HEK293T (cell line): ENCODE measurements around the gene CDC37L1.

Experiments used
- CTCF ChIA-PET: fragments of 350-600 bp; formaldehyde crosslinking; extraction: SDS; loops from one replicate; lab custom pipeline; 2021; ENCODE audit warnings: antibody characterized with exemption, inconsistent platforms; lab: Yijun Ruan, JAX
- POLR2A ChIA-PET: fragments of 350-600 bp; formaldehyde crosslinking; extraction: SDS; loops from one replicate; lab custom pipeline; 2020; ENCODE audit warnings: antibody characterized with exemption, inconsistent platforms; lab: Yijun Ruan, JAX
- DNase-seq: peaks from one replicate; pipeline ENCODE4 v3.0.0; 2012; ENCODE audit warnings: mixed read lengths; ENCODE audit errors: extremely low spot score
- ARNT ChIP-seq: fragments of 450-650 bp; IDR thresholded peaks from 2 replicates; pipeline ENCODE4 v1.6.1; 2017; ENCODE audit warnings: mild to moderate bottlenecking
- BHLHE40 ChIP-seq: fragments of 450-650 bp; IDR thresholded peaks from 2 replicates; pipeline ENCODE4 v1.6.1; 2016; ENCODE audit warnings: mild to moderate bottlenecking, moderate library complexity, borderline replicate concordance
- CTBP1 ChIP-seq: fragments of 450-650 bp; IDR thresholded peaks from 2 replicates; pipeline ENCODE4 v1.6.1; 2016; ENCODE audit warnings: borderline replicate concordance
- ELF4 ChIP-seq: fragments of 450-650 bp; IDR thresholded peaks from 2 replicates; pipeline ENCODE4 v1.6.1; 2017; ENCODE audit warnings: antibody characterized with exemption
- FOXA1 ChIP-seq: fragments of 450-650 bp; IDR thresholded peaks from 2 replicates; pipeline ENCODE4 v1.6.1; 2016; ENCODE audit warnings: mild to moderate bottlenecking
- FOXK2 ChIP-seq: fragments of 450-650 bp; IDR thresholded peaks from 2 replicates; pipeline ENCODE4 v1.6.1; 2016; ENCODE audit warnings: mild to moderate bottlenecking
- FOXM1 ChIP-seq: fragments of 450-650 bp; IDR thresholded peaks from 2 replicates; pipeline ENCODE4 v1.6.1; 2017; ENCODE audit warnings: mild to moderate bottlenecking, borderline replicate concordance
- HDGF ChIP-seq: fragments of 450-650 bp; IDR thresholded peaks from 2 replicates; pipeline ENCODE4 v1.6.1; 2017; ENCODE audit warnings: antibody characterized with exemption, borderline replicate concordance
- L3MBTL2 ChIP-seq: fragments of 450-650 bp; conservative IDR thresholded peaks from 2 replicates; pipeline ENCODE4 v1.6.1; 2016; ENCODE audit warnings: mild to moderate bottlenecking
- LEF1 ChIP-seq: fragments of 450-650 bp; IDR thresholded peaks from 2 replicates; pipeline ENCODE4 v1.6.1; 2017; ENCODE audit warnings: mild to moderate bottlenecking, borderline replicate concordance
- NFRKB ChIP-seq: fragments of 450-650 bp; IDR thresholded peaks from 2 replicates; pipeline ENCODE4 v1.6.1; 2016; ENCODE audit warnings: mild to moderate bottlenecking, moderate library complexity
- SP1 ChIP-seq: fragments of 450-650 bp; IDR thresholded peaks from 2 replicates; pipeline ENCODE4 v1.6.1; 2017
- SUZ12 ChIP-seq: fragments of 450-650 bp; IDR thresholded peaks from 2 replicates; pipeline ENCODE4 v1.6.1; 2016; ENCODE audit warnings: mild to moderate bottlenecking
- TARDBP ChIP-seq: fragments of 450-650 bp; IDR thresholded peaks from 2 replicates; pipeline ENCODE4 v1.6.1; 2016
- ZNF384 ChIP-seq: fragments of 450-650 bp; IDR thresholded peaks from 2 replicates; pipeline ENCODE4 v1.6.1; 2016
- TF ChIP-seq, protein P1 (sequence below): fragments of 450-650 bp; IDR thresholded peaks from 2 replicates; pipeline ENCODE4 v1.6.1; 2016

The CDC37L1 gene

DNA sequence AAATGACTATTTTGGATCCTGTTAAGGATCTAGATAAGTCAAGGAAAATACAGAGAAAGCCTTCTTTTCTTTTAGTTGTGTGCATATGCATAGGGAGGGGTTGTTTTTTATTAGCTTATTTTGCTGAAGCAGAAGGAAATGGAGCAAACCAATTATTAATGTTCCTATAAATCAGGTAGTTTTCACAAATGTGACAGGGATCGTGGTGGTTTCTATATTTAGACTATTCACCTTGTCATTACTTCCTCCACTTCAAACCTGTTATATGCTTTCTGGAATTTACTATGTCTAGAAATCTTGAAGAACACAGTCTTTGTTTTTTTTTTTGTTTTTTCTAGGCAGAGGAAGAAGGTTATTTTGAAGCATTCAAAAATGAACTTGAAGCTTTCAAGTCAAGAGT, 22.2 kb downstream of the CDC37L1 start:
- ChIA-PET POLR2A (interaction anchor here (1.4 kb wide), 1 partner anchor 22 kb away, joined by 4 read pairs; the partner anchor contains the start of gene CDC37L1), CTCF (interaction anchor here (1.1 kb wide), 1 partner anchor 53 kb away, joined by 3 read pairs; no protein-coding TSS in a partner anchor)
- no peak for DNase-seq
- TF ChIP-seq ZNF384 (no peak), TARDBP (no peak), FOXA1 (no peak)

DNA sequence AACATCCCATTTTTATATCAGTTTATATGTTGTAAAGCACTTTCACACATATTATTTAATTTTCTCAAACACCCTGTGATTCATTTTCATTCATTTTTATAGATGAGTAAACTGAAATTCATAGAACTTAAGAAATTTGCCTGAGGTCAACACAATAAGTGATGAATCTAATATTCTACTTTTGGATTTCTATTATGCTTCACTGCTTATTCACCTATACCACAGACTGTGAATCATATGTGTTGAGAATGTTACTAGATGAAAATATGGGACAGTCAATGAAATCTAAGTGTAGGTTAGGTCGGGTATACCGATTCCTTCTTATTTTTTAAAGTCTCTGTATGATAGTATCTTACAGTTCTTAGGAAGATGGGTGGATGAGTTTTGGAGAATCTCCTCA, 24.8 kb downstream of the CDC37L1 start:
- no peak for DNase-seq
- POLR2A ChIA-PET, result no interaction called here
- no peak for TF ChIP-seq BHLHE40
- TF ChIP-seq CTBP1, result no peak
- TF ChIP-seq LEF1, result no peak
- no peak for TF ChIP-seq L3MBTL2
- TF ChIP-seq ZNF384, result no peak
- TF ChIP-seq, protein P1, sequence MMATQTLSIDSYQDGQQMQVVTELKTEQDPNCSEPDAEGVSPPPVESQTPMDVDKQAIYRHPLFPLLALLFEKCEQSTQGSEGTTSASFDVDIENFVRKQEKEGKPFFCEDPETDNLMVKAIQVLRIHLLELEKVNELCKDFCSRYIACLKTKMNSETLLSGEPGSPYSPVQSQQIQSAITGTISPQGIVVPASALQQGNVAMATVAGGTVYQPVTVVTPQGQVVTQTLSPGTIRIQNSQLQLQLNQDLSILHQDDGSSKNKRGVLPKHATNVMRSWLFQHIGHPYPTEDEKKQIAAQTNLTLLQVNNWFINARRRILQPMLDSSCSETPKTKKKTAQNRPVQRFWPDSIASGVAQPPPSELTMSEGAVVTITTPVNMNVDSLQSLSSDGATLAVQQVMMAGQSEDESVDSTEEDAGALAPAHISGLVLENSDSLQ, result no peak
- TF ChIP-seq HDGF, result no peak
- CTCF ChIA-PET, result no interaction called here

DNA sequence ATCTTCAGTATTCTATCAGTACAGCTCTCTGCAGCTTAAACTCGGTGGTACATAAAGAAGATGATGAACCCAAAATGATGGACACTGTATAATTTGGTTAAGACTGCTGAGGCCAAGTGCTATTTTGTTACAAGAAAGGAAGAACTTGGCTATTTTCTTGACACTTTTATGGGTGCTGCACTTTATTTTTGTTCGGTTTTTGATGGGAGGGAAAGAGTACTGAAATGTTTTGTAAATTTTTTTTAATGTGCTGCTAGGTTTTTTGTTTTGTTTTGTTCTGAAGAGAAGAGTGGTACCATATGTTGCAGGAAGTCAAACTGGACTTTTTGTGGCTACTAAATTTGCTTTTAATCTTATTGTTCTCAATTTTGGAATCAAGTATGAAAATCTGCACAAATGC, 26.7 kb downstream of the CDC37L1 start:
- TF ChIP-seq ZNF384 (no peak), HDGF (no peak), BHLHE40 (no peak), FOXM1 (no peak), LEF1 (no peak), ELF4 (no peak), SUZ12 (no peak), SP1 (no peak), FOXK2 (no peak), FOXA1 (no peak), L3MBTL2 (no peak)
- TF ChIP-seq, protein P1, result no peak
- ChIA-PET POLR2A (no interaction called here), CTCF (no interaction called here)

DNA sequence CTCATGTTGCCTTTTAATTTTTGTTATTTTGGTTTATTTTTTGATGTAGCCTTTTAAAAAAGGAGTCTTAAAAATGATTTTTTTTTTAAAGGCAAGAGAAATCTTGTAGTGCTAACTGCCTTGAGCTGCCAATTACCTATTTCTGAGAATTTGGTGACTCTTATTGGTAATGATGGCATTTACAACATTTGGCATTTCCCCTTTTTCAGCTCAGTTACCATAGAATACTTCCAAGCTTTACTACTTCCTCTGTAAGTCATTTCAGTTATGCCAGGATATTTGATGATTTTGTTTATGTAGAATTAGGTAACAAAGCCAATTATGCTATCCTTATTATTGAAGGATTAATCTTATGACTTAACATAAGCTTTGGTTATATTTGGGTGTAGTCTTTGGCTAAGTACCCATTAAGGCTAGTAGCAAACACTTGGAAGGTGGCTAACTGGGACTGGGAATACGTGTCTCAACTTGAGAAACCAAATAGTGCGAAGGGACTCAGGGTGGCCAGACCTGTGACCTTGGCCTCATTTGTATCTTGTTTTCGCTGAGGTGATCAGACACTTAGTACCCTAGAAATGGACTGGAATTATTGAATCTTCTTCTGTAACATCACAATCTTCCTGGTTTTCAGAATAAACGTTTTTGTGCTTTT, 27.7 kb downstream of the CDC37L1 start:
- ChIA-PET POLR2A (no interaction called here), CTCF (no interaction called here)
- DNase-seq, result no peak
- TF ChIP-seq SP1, result no peak
- TF ChIP-seq ZNF384, result no peak
- TF ChIP-seq TARDBP, result no peak
- TF ChIP-seq FOXK2, result no peak
- no peak for TF ChIP-seq SUZ12
- TF ChIP-seq HDGF, result no peak
- TF ChIP-seq, protein P1, result no peak
- no peak for TF ChIP-seq FOXA1
- TF ChIP-seq LEF1, result no peak
- TF ChIP-seq L3MBTL2, result no peak
- no peak for TF ChIP-seq ARNT
- TF ChIP-seq BHLHE40, result no peak
- TF ChIP-seq NFRKB, result no peak

More for the DNA sequence above, 26.7 kb downstream of the CDC37L1 start:
- DNase-seq, result no peak

DNA sequence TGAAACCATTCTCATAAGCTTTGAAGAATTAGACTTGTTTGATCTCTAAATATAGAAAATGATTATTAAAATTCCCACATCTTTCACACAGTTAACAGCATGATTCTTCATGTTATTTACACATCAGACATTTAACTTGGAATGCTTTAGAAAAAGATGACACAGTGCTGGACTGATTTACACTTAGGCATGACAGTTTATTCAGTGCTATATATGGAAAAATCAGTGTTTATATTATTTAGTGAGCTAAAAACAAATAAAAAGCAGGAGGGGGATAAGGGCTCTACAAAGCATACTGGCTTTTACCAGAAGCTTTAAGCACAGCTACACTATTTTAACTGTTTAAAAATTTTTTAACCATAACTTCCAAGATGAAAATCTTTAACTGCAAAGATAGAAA, 30.0 kb downstream of the CDC37L1 start:
- ChIA-PET CTCF (no interaction called here), POLR2A (no interaction called here)
- DNase-seq, result no peak
- TF ChIP-seq FOXK2 (no peak), ELF4 (no peak), L3MBTL2 (no peak), NFRKB (no peak), HDGF (no peak), SP1 (no peak), FOXA1 (no peak), FOXM1 (no peak), BHLHE40 (no peak), ARNT (no peak), LEF1 (no peak), SUZ12 (no peak), ZNF384 (no peak), TARDBP (no peak), CTBP1 (no peak)
- TF ChIP-seq, protein P1, result no peak

DNA sequence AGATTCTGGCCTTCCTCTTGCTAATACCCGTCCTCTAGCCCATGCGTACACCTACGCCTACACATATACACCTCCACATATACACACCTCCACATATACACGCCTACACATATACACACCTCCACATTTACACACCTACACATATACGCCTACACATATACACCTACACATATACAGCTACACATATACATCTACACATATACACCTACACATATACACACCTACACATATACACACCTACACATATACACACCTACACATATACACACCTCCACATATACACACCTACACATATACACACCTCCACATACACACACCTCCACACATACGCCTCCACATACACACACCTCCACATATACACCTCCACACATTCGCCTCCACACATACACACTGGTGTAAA, 34.5 kb downstream of the CDC37L1 start:
- CTCF ChIA-PET, result no interaction called here
- no peak for TF ChIP-seq HDGF
- TF ChIP-seq LEF1, result no peak
- TF ChIP-seq FOXK2, result no peak
- TF ChIP-seq SP1, result no peak
- no peak for TF ChIP-seq CTBP1
- TF ChIP-seq TARDBP, result no peak
- TF ChIP-seq L3MBTL2, result no peak
- TF ChIP-seq NFRKB, result no peak
- no peak for TF ChIP-seq ARNT
- no peak for TF ChIP-seq SUZ12
- TF ChIP-seq FOXA1, result no peak
- no peak for TF ChIP-seq FOXM1
- TF ChIP-seq BHLHE40, result no peak
- TF ChIP-seq ZNF384, result no peak
- TF ChIP-seq ELF4, result no peak
- TF ChIP-seq, protein P1, result no peak
- DNase-seq, result no peak
- POLR2A ChIA-PET, result no interaction called here
